Measurements from ENCODE around the gene COX7A2L.

- TF ChIP-seq, protein P1, sequence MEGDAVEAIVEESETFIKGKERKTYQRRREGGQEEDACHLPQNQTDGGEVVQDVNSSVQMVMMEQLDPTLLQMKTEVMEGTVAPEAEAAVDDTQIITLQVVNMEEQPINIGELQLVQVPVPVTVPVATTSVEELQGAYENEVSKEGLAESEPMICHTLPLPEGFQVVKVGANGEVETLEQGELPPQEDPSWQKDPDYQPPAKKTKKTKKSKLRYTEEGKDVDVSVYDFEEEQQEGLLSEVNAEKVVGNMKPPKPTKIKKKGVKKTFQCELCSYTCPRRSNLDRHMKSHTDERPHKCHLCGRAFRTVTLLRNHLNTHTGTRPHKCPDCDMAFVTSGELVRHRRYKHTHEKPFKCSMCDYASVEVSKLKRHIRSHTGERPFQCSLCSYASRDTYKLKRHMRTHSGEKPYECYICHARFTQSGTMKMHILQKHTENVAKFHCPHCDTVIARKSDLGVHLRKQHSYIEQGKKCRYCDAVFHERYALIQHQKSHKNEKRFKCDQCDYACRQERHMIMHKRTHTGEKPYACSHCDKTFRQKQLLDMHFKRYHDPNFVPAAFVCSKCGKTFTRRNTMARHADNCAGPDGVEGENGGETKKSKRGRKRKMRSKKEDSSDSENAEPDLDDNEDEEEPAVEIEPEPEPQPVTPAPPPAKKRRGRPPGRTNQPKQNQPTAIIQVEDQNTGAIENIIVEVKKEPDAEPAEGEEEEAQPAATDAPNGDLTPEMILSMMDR (IDR thresholded peaks at IDR 0.05): no peak
- no peak for TF ChIP-seq POLR2A (IDR thresholded peaks at IDR 0.05)
- no peak for TF ChIP-seq POLR2AphosphoS5 (IDR thresholded peaks at IDR 0.05)
Measured at GRCh38 chr2:42345986-42346385, 15.0 kb downstream of the COX7A2L start.
